ENCODE measurements around the gene KCND3.
"Not testable (repeated sequence)": the region's sequence is repeated elsewhere in the genome, so short reads cannot be mapped to it uniquely, and the experiment has no call there.

Gene KCND3

GRCh38 chr1:111805251-111805650 is 184.2 kb downstream of the KCND3 start:
- no peak for TF ChIP-seq CTCF (IDR thresholded peaks at IDR 0.05; ENCODE audit: low read length, missing control alignments)
- no peak for DNase-seq (ENCODE audit: low read depth)
- no peak overlapping the region for H3K4me3 ChIP-seq (replicated peaks; ENCODE audit: low read depth, low read length)

- TF ChIP-seq CTCF (IDR thresholded peaks at IDR 0.05; ENCODE audit: low read length, missing control alignments): no peak
- DNase-seq (ENCODE audit: low read depth): no peak
- no peak overlapping the region for H3K4me3 ChIP-seq (replicated peaks; ENCODE audit: low read depth, low read length)
Measured at GRCh38 chr1:111804776-111805175, 184.7 kb downstream of the KCND3 start.

GRCh38 chr1:111803951-111804350 is 185.5 kb downstream of the KCND3 start:
- no peak overlapping the region for H3K4me3 ChIP-seq (replicated peaks; ENCODE audit: low read depth, low read length)
- no peak for DNase-seq (ENCODE audit: low read depth)
- TF ChIP-seq CTCF (IDR thresholded peaks at IDR 0.05; ENCODE audit: low read length, missing control alignments): no peak

- no peak for TF ChIP-seq CTCF (IDR thresholded peaks at IDR 0.05; ENCODE audit: low read length, missing control alignments)
- no peak overlapping the region for H3K4me3 ChIP-seq (replicated peaks; ENCODE audit: low read depth, low read length)
- DNase-seq (ENCODE audit: low read depth): no peak
Measured at GRCh38 chr1:111802984-111803383, 186.5 kb downstream of the KCND3 start.

- H3K4me3 ChIP-seq (replicated peaks; ENCODE audit: low read depth, low read length): no peak overlapping the region
- no peak for DNase-seq (ENCODE audit: low read depth)
- no peak for TF ChIP-seq CTCF (IDR thresholded peaks at IDR 0.05; ENCODE audit: low read length, missing control alignments)
Measured at GRCh38 chr1:111802110-111802509, 187.4 kb downstream of the KCND3 start.

GRCh38 chr1:111801071-111801850 is 188.2 kb downstream of the KCND3 start:
- DNase-seq (ENCODE audit: low read depth): no peak
- no peak overlapping the region for H3K4me3 ChIP-seq (replicated peaks; ENCODE audit: low read depth, low read length)
- no peak for TF ChIP-seq CTCF (IDR thresholded peaks at IDR 0.05; ENCODE audit: low read length, missing control alignments)

GRCh38 chr1:111799722-111800121 is 189.7 kb downstream of the KCND3 start:
- not testable (repeated sequence) for DNase-seq (ENCODE audit: low read depth)

More at GRCh38 chr1:111799722-111800121, 189.7 kb downstream of the KCND3 start:
- not testable (repeated sequence) for H3K4me3 ChIP-seq (replicated peaks; ENCODE audit: low read depth, low read length)
